SK-N-SH treated with all-trans-retinoic acid at 6 μM for 48 hours (cell line): ENCODE results near the gene PKIG.

Experiments
- CREB5 ChIP-seq: fragments of 250-450 bp; sonication (Bioruptor Pico); IDR thresholded peaks from 2 replicates; pipeline ENCODE4 v1.5.1; 2020; ENCODE audit warnings: low read depth, mild to moderate bottlenecking, moderate library complexity
- CSRNP3 ChIP-seq: fragments of 250-450 bp; sonication (Bioruptor Pico); IDR thresholded peaks from 2 replicates; pipeline ENCODE4 v1.5.1; 2021; ENCODE audit warnings: mild to moderate bottlenecking, moderate library complexity
- ISL1 ChIP-seq: fragments of 250-450 bp; sonication (Bioruptor Pico); IDR thresholded peaks from 2 replicates; pipeline ENCODE4 v2.1.2; 2022; ENCODE audit warnings: mild to moderate bottlenecking, moderate library complexity
- ZNF70 ChIP-seq: fragments of 450-650 bp; formaldehyde crosslinking; IDR thresholded peaks from 2 replicates; pipeline ENCODE4 v1.5.0; 2020; ENCODE audit warnings: mild to moderate bottlenecking, moderate library complexity

- TF ChIP-seq CREB5 (CRISPR knock-in tag) (no peak), CSRNP3 (no peak), ISL1 (no peak), ZNF70 (CRISPR knock-in tag) (no peak)
Measured at GRCh38 chr20:44651434-44651683, 69.0 kb downstream of the PKIG start.
